GM12878 (cell line): Measurements from ENCODE around the gene RANBP9. TPM values are rescaled to one million over a fixed set of nuclear protein-coding genes. Genes with fewer than 3 reads are reported as not detected.
A peak's percentile ranks its signal among the peaks of the same experiment; 100 is the strongest.

Experiments used
- ATAC-seq: fragments of 200-7000 bp; cut with Tn5 transposase; 3 replicates; pipeline ENCODE4 v1.9.1; 2020; ENCODE audit warnings: mild to moderate bottlenecking, moderate library complexity
- BruUV-seq: library from RNA; stranded (reverse); fragments of 400-500 nt; replicated peaks from 2 replicates; lab custom pipeline; 2021; lab: Mats Ljungman, UMichigan
- CTCF ChIA-PET: fragments of 300-600 bp; sonication (Branson Sonifier 250); formaldehyde crosslinking; extraction: SDS; loops from one replicate; lab custom pipeline; 2021; ENCODE audit warnings: inconsistent platforms; lab: Yijun Ruan, JAX
- POLR2A ChIA-PET: fragments of 350-600 bp; formaldehyde crosslinking; extraction: SDS; loops from one replicate; lab custom pipeline; 2021; ENCODE audit warnings: inconsistent platforms; lab: Charles Lee
- RAD21 ChIA-PET: fragments of 300-600 bp; sonication (Branson Sonifier 250); formaldehyde crosslinking; loops from one replicate; lab custom pipeline; 2023; ENCODE audit warnings: antibody characterized with exemption; ENCODE audit not compliant: unreplicated experiment; lab: Charles Lee
- SMC1A ChIA-PET: fragments of 300-600 bp; sonication (Branson Sonifier 250); formaldehyde crosslinking; loops from one replicate; lab custom pipeline; 2023; ENCODE audit not compliant: unreplicated experiment, uncharacterized antibody; lab: Charles Lee
- DNase-seq: peaks from one replicate; pipeline ENCODE4 v3.0.0-alpha.2; 2011; ENCODE audit warnings: low read depth, low spot score
- FAIRE-seq: peaks from 3 replicates; lab custom pipeline; 2011; peaks lifted over from hg19 to GRCh38; lab: Jason Lieb, UNC
- H2AFZ ChIP-seq: 2 replicates; pipeline ENCODE4 v1.6.0; 2011; ENCODE audit warnings: low read depth, low read length, control low read depth; ENCODE audit not compliant: control insufficient read depth
- H3K27ac ChIP-seq: 2 replicates; pipeline ENCODE4 v1.5.1; 2011; ENCODE audit warnings: control low read depth; ENCODE audit not compliant: control insufficient read depth, insufficient read depth
- H3K27me3 ChIP-seq, 2 experiments: replicated peaks in 1 of 2; 2 replicates each; pipeline versions ENCODE4 v1.6.0 to v1.6.1; 2011; ENCODE audit warnings: low read length in 1 of 2; ENCODE audit not compliant: control insufficient read depth in 2 of 2, insufficient read depth in 2 of 2
- H3K36me3 ChIP-seq, 2 experiments: 2 replicates each; pipeline ENCODE4 v1.5.1; 2011; ENCODE audit warnings: low read length in 1 of 2; ENCODE audit not compliant: control insufficient read depth in 2 of 2, insufficient read depth in 2 of 2
- H3K4me1 ChIP-seq: 2 replicates; pipeline ENCODE4 v1.6.1; 2011; ENCODE audit warnings: mild to moderate bottlenecking, low read length, moderate library complexity, mixed read lengths; ENCODE audit not compliant: control insufficient read depth, insufficient read depth
- H3K4me2 ChIP-seq: 2 replicates; pipeline ENCODE4 v1.6.0; 2011; ENCODE audit warnings: control low read depth; ENCODE audit not compliant: control insufficient read depth, insufficient read depth
- H3K4me3 ChIP-seq: fragments of 200-600 bp; sonication (generic); 2 replicates; pipeline ENCODE4 v1.5.1; 2016
- H3K79me2 ChIP-seq: 2 replicates; pipeline ENCODE4 v1.6.0; 2011; ENCODE audit warnings: low read length; ENCODE audit not compliant: control insufficient read depth, insufficient read depth
- H3K9ac ChIP-seq: 2 replicates; pipeline ENCODE4 v1.8.0; 2011; ENCODE audit warnings: low read length, control low read depth, mixed read lengths; ENCODE audit not compliant: control insufficient read depth, insufficient read depth
- H3K9me3 ChIP-seq: replicated peaks from 3 replicates; pipeline ENCODE4 v1.5.1; 2011; ENCODE audit warnings: mild to moderate bottlenecking, low read length; ENCODE audit not compliant: control insufficient read depth, insufficient read depth
- H4K20me1 ChIP-seq: 2 replicates; pipeline ENCODE4 v1.6.0; 2011; ENCODE audit not compliant: control insufficient read depth, insufficient read depth
- BMI1 ChIP-seq: fragments of 450-650 bp; IDR thresholded peaks from 2 replicates; pipeline ENCODE4 v1.6.1; 2016; ENCODE audit warnings: mild to moderate bottlenecking, moderate library complexity, borderline replicate concordance
- EED ChIP-seq: sonication (generic); IDR thresholded peaks from 2 replicates; pipeline ENCODE4 v1.6.1; 2016; ENCODE audit warnings: antibody characterized with exemption, low read depth
- ETV6 ChIP-seq, 2 experiments: fragments of 450-650 bp in 1 of 2; IDR thresholded peaks in 1 of 2; conservative IDR thresholded peaks in 1 of 2; 2 replicates each; pipeline ENCODE4 v1.6.1; 2014; ENCODE audit warnings: antibody characterized with exemption in 1 of 2, borderline replicate concordance in 1 of 2, low read depth in 1 of 2, mild to moderate bottlenecking in 1 of 2, moderate library complexity in 1 of 2
- LARP7 ChIP-seq: fragments of 450-650 bp; IDR thresholded peaks from 2 replicates; pipeline ENCODE4 v1.6.1; 2017; ENCODE audit warnings: mild to moderate bottlenecking
- MEF2A ChIP-seq: IDR thresholded peaks from 2 replicates; pipeline ENCODE4 v1.6.1; 2011; ENCODE audit warnings: low read depth, mild to moderate bottlenecking, low read length, moderate library complexity; ENCODE audit not compliant: insufficient read depth
- MLLT1 ChIP-seq: fragments of 450-650 bp; IDR thresholded peaks from 2 replicates; pipeline ENCODE4 v1.6.1; 2016; ENCODE audit warnings: mild to moderate bottlenecking
- NFYA ChIP-seq: IDR thresholded peaks from 2 replicates; pipeline ENCODE4 v1.6.1; 2011; ENCODE audit warnings: low read depth, mild to moderate bottlenecking, low read length, improper control_type of control experiment, borderline replicate concordance
- NRF1 ChIP-seq: conservative IDR thresholded peaks from 2 replicates; pipeline ENCODE4 v1.6.1; 2011; ENCODE audit warnings: mild to moderate bottlenecking, low read depth, low read length, improper control_type of control experiment
- PRDM15 ChIP-seq: fragments of 450-650 bp; formaldehyde crosslinking; IDR thresholded peaks from 2 replicates; pipeline ENCODE4 v1.4.0; 2020; ENCODE audit warnings: mild to moderate bottlenecking, moderate library complexity
- RBBP5 ChIP-seq: fragments of 200-600 bp; sonication (generic); conservative IDR thresholded peaks from 2 replicates; pipeline ENCODE4 v1.6.1; 2016
- RELA ChIP-seq: fragments of 450-650 bp; IDR thresholded peaks from 2 replicates; pipeline ENCODE4 v1.8.0; 2014; ENCODE audit warnings: borderline replicate concordance; ENCODE audit not compliant: partially characterized antibody
- SMAD1 ChIP-seq: fragments of 450-650 bp; IDR thresholded peaks from 2 replicates; pipeline ENCODE4 v1.6.1; 2018; ENCODE audit warnings: mild to moderate bottlenecking, low read depth; ENCODE audit not compliant: partially characterized antibody
- SREBF2 ChIP-seq: IDR thresholded peaks from 2 replicates; pipeline ENCODE4 v1.6.1; 2012; ENCODE audit warnings: mild to moderate bottlenecking, low read length
- SUZ12 ChIP-seq: fragments of 200-600 bp; sonication (generic); IDR thresholded peaks from one replicate; pipeline ENCODE4 v1.6.1; 2018; ENCODE audit warnings: antibody characterized with exemption, mild to moderate bottlenecking; ENCODE audit not compliant: unreplicated experiment
- WRNIP1 ChIP-seq: IDR thresholded peaks from 2 replicates; pipeline ENCODE4 v1.6.1; 2011; ENCODE audit warnings: low read depth, low read length, improper control_type of control experiment, borderline replicate concordance
- ZNF217 ChIP-seq: fragments of 450-650 bp; IDR thresholded peaks from 2 replicates; pipeline ENCODE4 v1.6.1; 2017; ENCODE audit warnings: antibody characterized with exemption, mild to moderate bottlenecking
- ZNF274 ChIP-seq: IDR thresholded peaks from one replicate; pipeline ENCODE4 v1.8.0; 2011; ENCODE audit not compliant: insufficient read length, insufficient read depth
- WGBS: methylation state at CpG from one replicate; pipeline ENCODE4 v1.1.6; 2016; ENCODE audit warnings: low lambda C conversion rate; ENCODE audit not compliant: insufficient replicate concordance, insufficient coverage; ENCODE audit errors: missing lambda C conversion rate; 5-methylcytosine and 5-hydroxymethylcytosine counted together
- in situ Hi-C: fragments of 300-500 bp; cut with MboI; formaldehyde crosslinking; loops from 9 replicates; pipeline ENCODE4 v1.14.3; 2018; ENCODE audit warnings: mixed read lengths
- intact Hi-C: fragments of 100-400 bp; cut with micrococcal nuclease; formaldehyde crosslinking; loops from one replicate; pipeline ENCODE4 v1.14.2; 2022; ENCODE audit not compliant: unreplicated experiment
- polyA plus RNA-seq, 11 experiments: library from polyadenylated mRNA; depleted of rRNA in 4 of 11; unstranded in 6 of 11; stranded (reverse) in 5 of 11; fragments of >200 nt; fragmentation: Nextera tagmentation in 4 of 11; fragmentation: Illumina TruSeq in 1 of 11; extraction: Ambion mirVana in 4 of 11; extraction: Trizol in 1 of 11; gene quantifications; 1 replicate in 1 of 11; 2 replicates in 10 of 11; pipeline versions ENCODE4 v1.2.1 to v1.2.3, GENCODE V29; 2011 to 2016; ENCODE audit warnings: inconsistent platforms in 2 of 11, missing spikeins in 2 of 11, low read depth in 1 of 11
- total RNA-seq, 4 experiments: library from RNA; depleted of rRNA in 3 of 4; stranded (reverse); fragments of >200 nt in 3 of 4; fragmentation: Illumina TruSeq in 1 of 4; extraction: Trizol in 1 of 4; gene quantifications; 2 replicates each; pipeline versions ENCODE4 v1.2.1 to v1.2.3, GENCODE V29; 2013 to 2021

Gene RANBP9
- total and polyA plus RNA-seq, 10 of the 15 experiments (the other 5 are each of a cell fraction or from before 2014, with no cell fraction given), result 3.7 to 43.1 (median 16.2) TPM

- intact Hi-C loops, result no loop called here
- ATAC-seq (peak; percentile 87), DNase-seq (no peak), FAIRE-seq (peak; percentile 85)
- Histone ChIP-seq H3K27ac (peak overlapping the region; percentile 5; the same call in 1 of the 2 replicates), H4K20me1 (no peaks in the 10 kb centered on the region; the same call in 1 of the 2 replicates), H3K4me3 (peak overlapping the region; percentile 29; the same call in 1 of the 2 replicates), H3K4me2 (peak overlapping the region; percentile 2), H3K9me3 (no peaks in the 10 kb centered on the region), H3K79me2 (peaks cover 77% of the 10 kb centered on the region), H3K27me3 (no peaks in the 10 kb centered on the region), H3K9ac (no peak overlapping the region), H3K4me1 (peaks cover 8% of the 10 kb centered on the region), H3K36me3 (no peaks in the 10 kb centered on the region; a peak in 1 of 4 replicates), H2AFZ (no peak overlapping the region)
- CTCF ChIA-PET, result interaction anchor here (0.6 to 1.0 kb wide), 2 partner anchors 70 to 128 kb away, joined by 3 read pairs; no protein-coding TSS in a partner anchor
- POLR2A ChIA-PET, result interaction anchor here (0.5 kb wide), 1 partner anchor 44 kb away, joined by 3 read pairs; no protein-coding TSS in a partner anchor
- SMC1A ChIA-PET, result interaction anchor here (0.5 to 2.5 kb wide), 5 partner anchors 7 to 87 kb away, joined by 3 to 14 read pairs (median 5); partner anchors contain the start of gene NOL7
- RAD21 ChIA-PET, result interaction anchor here (1.0 kb wide), 1 partner anchor 87 kb away, joined by 5 read pairs; no protein-coding TSS in a partner anchor
- in situ Hi-C loops, result no loop called here
- TSS peak; percentile 11 for BruUV-seq
- 10% methylated on average over 4 of the region's 4 CpGs for WGBS
- TF ChIP-seq ZNF217 (no peak), PRDM15 (CRISPR knock-in tag) (no peak), NRF1 (no peak), ZNF274 (no peak), NFYA (no peak), LARP7 (no peak), MEF2A (no peak), MLLT1 (0 out of 2 replicates have a peak, but pooled peaks have one; percentile 46), RELA (no peak), SMAD1 (no peak), SREBF2 (no peak), BMI1 (0 out of 2 replicates have a peak, but pooled peaks have one; percentile 25), ETV6 (conservative IDR thresholded peaks at IDR 0.05 in 1 of 2, IDR thresholded peaks at IDR 0.05 in 1 of 2; ENCODE audit: borderline replicate concordance in 1 of 2, low read depth in 1 of 2) (no peak), RBBP5 (no peak), EED (peak; percentile 43; the same call in 1 of the 2 replicates), WRNIP1 (no peak), SUZ12 (no peak)
Measured at GRCh38 chr6:13702809-13703302, 8.8 kb downstream of the RANBP9 start.
